Measurements from ENCODE around the gene MCTP2.

DNA sequence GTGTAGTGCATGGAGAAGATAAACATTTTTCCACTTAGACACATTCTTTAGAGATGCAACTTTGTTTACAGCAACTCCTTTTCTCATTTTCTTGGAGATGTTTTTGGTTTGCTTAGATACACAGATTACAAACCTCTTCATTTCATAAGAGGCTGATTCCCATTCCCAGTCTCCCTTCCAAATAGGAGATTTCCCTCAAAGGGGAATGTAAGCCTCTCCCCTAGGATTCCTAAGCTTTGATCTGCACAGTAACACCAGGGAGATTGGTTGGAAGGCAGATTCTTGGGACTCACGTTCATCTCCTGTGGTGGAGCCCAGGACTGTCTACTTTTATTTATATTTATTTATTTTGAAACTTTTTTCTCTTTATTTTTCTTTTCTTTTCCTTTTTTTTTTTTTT lies 63.2 kb downstream of the MCTP2 start:
- TF ChIP-seq ZNF331 (CRISPR knock-in tag; IDR thresholded peaks at IDR 0.05) (no peak), HMG20A (CRISPR knock-in tag; IDR thresholded peaks at IDR 0.05; ENCODE audit: borderline replicate concordance) (no peak), NONO (IDR thresholded peaks at IDR 0.05) (no peak), NONO (CRISPR knock-in tag; conservative IDR thresholded peaks at IDR 0.05) (no peak), ZNF605 (CRISPR knock-in tag; IDR thresholded peaks at IDR 0.05) (no peak), ZNF256 (CRISPR knock-in tag; conservative IDR thresholded peaks at IDR 0.05) (no peak), RBM39 (IDR thresholded peaks at IDR 0.05; ENCODE audit: low read depth, low read length, poor library complexity, severe bottlenecking) (no peak), GTF2F1 (IDR thresholded peaks at IDR 0.05; ENCODE audit: low read length) (no peak), POLR2A (IDR thresholded peaks at IDR 0.05; ENCODE audit: insufficient read depth in 1 of 2, low read depth in 2 of 2, low read length in 2 of 2) (no peak)
- TF ChIP-seq, protein P1, sequence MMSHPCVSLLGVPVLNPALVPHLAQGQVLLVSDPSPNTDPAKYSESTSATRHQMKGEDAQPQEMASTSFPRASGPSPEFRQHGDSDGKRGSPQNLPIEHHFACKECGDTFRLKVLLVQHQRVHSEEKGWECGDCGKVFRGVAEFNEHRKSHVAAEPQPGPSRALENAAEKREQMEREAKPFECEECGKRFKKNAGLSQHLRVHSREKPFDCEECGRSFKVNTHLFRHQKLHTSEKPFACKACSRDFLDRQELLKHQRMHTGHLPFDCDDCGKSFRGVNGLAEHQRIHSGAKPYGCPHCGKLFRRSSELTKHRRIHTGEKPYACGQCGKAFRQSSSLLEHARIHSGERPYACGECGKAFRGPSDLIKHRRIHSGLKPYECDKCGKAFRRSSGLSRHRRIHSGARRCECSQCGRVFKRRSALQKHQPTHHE (CRISPR knock-in tag; IDR thresholded peaks at IDR 0.05; ENCODE audit: borderline replicate concordance), result no peak
- TF ChIP-seq, protein P2, sequence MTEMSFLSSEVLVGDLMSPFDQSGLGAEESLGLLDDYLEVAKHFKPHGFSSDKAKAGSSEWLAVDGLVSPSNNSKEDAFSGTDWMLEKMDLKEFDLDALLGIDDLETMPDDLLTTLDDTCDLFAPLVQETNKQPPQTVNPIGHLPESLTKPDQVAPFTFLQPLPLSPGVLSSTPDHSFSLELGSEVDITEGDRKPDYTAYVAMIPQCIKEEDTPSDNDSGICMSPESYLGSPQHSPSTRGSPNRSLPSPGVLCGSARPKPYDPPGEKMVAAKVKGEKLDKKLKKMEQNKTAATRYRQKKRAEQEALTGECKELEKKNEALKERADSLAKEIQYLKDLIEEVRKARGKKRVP (CRISPR knock-in tag; IDR thresholded peaks at IDR 0.05), result no peak

All from HepG2 (cell line).